ENCODE results near the gene PHAF1.

The PHAF1 gene

GRCh38 chr16:67164599-67165061 is 54.9 kb downstream of the PHAF1 start, which contains the start of gene HSF4:
Gene HSF4, plus strand, starts transcription at chr16:67164745. Its CDS starts 67 bp downstream, at chr16:67164812.
- peak; percentile 49 for DNase-seq

GRCh38 chr16:67165121-67166078 is 55.7 kb downstream of the PHAF1 start:
- peak; percentile 42 for DNase-seq

- DNase-seq: peak; percentile 46
Measured at GRCh38 chr16:67166110-67166547, 56.4 kb downstream of the PHAF1 start.

GRCh38 chr16:67166598-67167168 is 56.9 kb downstream of the PHAF1 start:
- DNase-seq: no peak

GRCh38 chr16:67167588-67167987 is 57.8 kb downstream of the PHAF1 start:
- no peak for DNase-seq

GRCh38 chr16:67169011-67169451 is 59.3 kb downstream of the PHAF1 start:
- no peak for DNase-seq

GRCh38 chr16:67169642-67170167 is 60.0 kb downstream of the PHAF1 start:
- DNase-seq: no peak

GRCh38 chr16:67170168-67170948 is 60.6 kb downstream of the PHAF1 start, which contains the start of gene NOL3:
Gene NOL3, plus strand, starts transcription at chr16:67170538.
- DNase-seq: peak; percentile 99

GRCh38 chr16:67170949-67171649 is 61.4 kb downstream of the PHAF1 start:
- no peak for DNase-seq

GRCh38 chr16:67173323-67173722 is 63.6 kb downstream of the PHAF1 start:
- DNase-seq: no peak

GRCh38 chr16:67173808-67174705 is 64.3 kb downstream of the PHAF1 start:
- DNase-seq: peak; percentile 96

- no peak for DNase-seq
Measured at GRCh38 chr16:67174706-67175231, 65.0 kb downstream of the PHAF1 start.

GRCh38 chr16:67176662-67177061 is 66.9 kb downstream of the PHAF1 start:
- no peak for DNase-seq

GRCh38 chr16:67177743-67178699 is 68.3 kb downstream of the PHAF1 start:
- peak; percentile 97 for DNase-seq

- no peak for DNase-seq
Measured at GRCh38 chr16:67179421-67180080, 69.8 kb downstream of the PHAF1 start.

- DNase-seq: no peak
Measured at GRCh38 chr16:67180166-67180565, 70.4 kb downstream of the PHAF1 start.

GRCh38 chr16:67181346-67181745 is 71.6 kb downstream of the PHAF1 start:
- DNase-seq: no peak

- DNase-seq: no peak
Measured at GRCh38 chr16:67182288-67182687, 72.5 kb downstream of the PHAF1 start.

GRCh38 chr16:67183284-67183626 is 73.5 kb downstream of the PHAF1 start:
- DNase-seq: no peak

Measured in 8988T (cell line).